Measurements from ENCODE around the gene VIL1.

VIL1 gene

GRCh38 chr2:218452079-218452478 is 33.2 kb downstream of the VIL1 start:
- TF ChIP-seq FOXM1 (IDR thresholded peaks at IDR 0.05; ENCODE audit: borderline replicate concordance, low read depth) (no peak), NFIC (IDR thresholded peaks at IDR 0.05) (no peak), ZBTB7A (IDR thresholded peaks at IDR 0.05; ENCODE audit: low read depth) (no peak), USF1 (IDR thresholded peaks at IDR 0.05) (no peak), YY1 (IDR thresholded peaks at IDR 0.05; ENCODE audit: low read depth) (no peak), REST (IDR thresholded peaks at IDR 0.05; ENCODE audit: low read depth) (no peak), TEAD4 (IDR thresholded peaks at IDR 0.05) (no peak), TAF1 (IDR thresholded peaks at IDR 0.05; ENCODE audit: low read depth) (no peak), CEBPB (IDR thresholded peaks at IDR 0.05) (no peak), RAD21 (IDR thresholded peaks at IDR 0.05; ENCODE audit: low read depth) (no peak), TCF12 (IDR thresholded peaks at IDR 0.05; ENCODE audit: low read depth) (no peak), MAX (IDR thresholded peaks at IDR 0.05) (no peak), EGR1 (IDR thresholded peaks at IDR 0.05) (no peak), CREB1 (IDR thresholded peaks at IDR 0.05; ENCODE audit: low read depth) (no peak), EP300 (IDR thresholded peaks at IDR 0.05; ENCODE audit: borderline replicate concordance) (no peak)

- TF ChIP-seq CEBPB (IDR thresholded peaks at IDR 0.05) (no peak), TEAD4 (IDR thresholded peaks at IDR 0.05) (no peak), EP300 (IDR thresholded peaks at IDR 0.05; ENCODE audit: borderline replicate concordance) (no peak), EGR1 (IDR thresholded peaks at IDR 0.05) (no peak), NFIC (IDR thresholded peaks at IDR 0.05) (no peak), TCF12 (IDR thresholded peaks at IDR 0.05; ENCODE audit: low read depth) (no peak), MAX (IDR thresholded peaks at IDR 0.05) (no peak), ZBTB7A (IDR thresholded peaks at IDR 0.05; ENCODE audit: low read depth) (no peak), USF1 (IDR thresholded peaks at IDR 0.05) (no peak), CREB1 (IDR thresholded peaks at IDR 0.05; ENCODE audit: low read depth) (no peak), RAD21 (IDR thresholded peaks at IDR 0.05; ENCODE audit: low read depth) (no peak), FOXM1 (IDR thresholded peaks at IDR 0.05; ENCODE audit: borderline replicate concordance, low read depth) (no peak), YY1 (IDR thresholded peaks at IDR 0.05; ENCODE audit: low read depth) (no peak), REST (IDR thresholded peaks at IDR 0.05; ENCODE audit: low read depth) (no peak), TAF1 (IDR thresholded peaks at IDR 0.05; ENCODE audit: low read depth) (no peak)
These were observed 37.9 kb downstream of the VIL1 start for GRCh38 chr2:218456849-218457248.

GRCh38 chr2:218458598-218458997 is 39.7 kb downstream of the VIL1 start:
- TF ChIP-seq EGR1 (IDR thresholded peaks at IDR 0.05) = no peak
- TF ChIP-seq TEAD4 (IDR thresholded peaks at IDR 0.05) = no peak
- no peak for TF ChIP-seq TAF1 (IDR thresholded peaks at IDR 0.05; ENCODE audit: low read depth)
- no peak for TF ChIP-seq CEBPB (IDR thresholded peaks at IDR 0.05)
- TF ChIP-seq NFIC (IDR thresholded peaks at IDR 0.05) = no peak
- TF ChIP-seq ZBTB7A (IDR thresholded peaks at IDR 0.05; ENCODE audit: low read depth) = no peak
- no peak for TF ChIP-seq EP300 (IDR thresholded peaks at IDR 0.05; ENCODE audit: borderline replicate concordance)
- TF ChIP-seq USF1 (IDR thresholded peaks at IDR 0.05) = no peak
- no peak for TF ChIP-seq CREB1 (IDR thresholded peaks at IDR 0.05; ENCODE audit: low read depth)
- no peak for TF ChIP-seq RAD21 (IDR thresholded peaks at IDR 0.05; ENCODE audit: low read depth)
- TF ChIP-seq MAX (IDR thresholded peaks at IDR 0.05) = no peak
- no peak for TF ChIP-seq FOXM1 (IDR thresholded peaks at IDR 0.05; ENCODE audit: borderline replicate concordance, low read depth)
- TF ChIP-seq YY1 (IDR thresholded peaks at IDR 0.05; ENCODE audit: low read depth) = no peak
- TF ChIP-seq REST (IDR thresholded peaks at IDR 0.05; ENCODE audit: low read depth) = no peak
- no peak for TF ChIP-seq TCF12 (IDR thresholded peaks at IDR 0.05; ENCODE audit: low read depth)

All from Ishikawa (cell line).